Measurements from ENCODE around the gene CLEC20A. TPM values are rescaled to one million over a fixed set of nuclear protein-coding genes. Genes with fewer than 3 reads are reported as not detected.

CLEC20A gene
- total RNA-seq, 1 experiment from 2014 or later: not detected

- CTCF ChIA-PET: no interaction called here
- no peaks in the 10 kb centered on the region for H3K27me3 ChIP-seq (ENCODE audit: insufficient read depth, low read depth)
- POLR2A ChIA-PET (ENCODE audit: unreplicated experiment): no interaction called here
- no peaks in the 10 kb centered on the region for H4K20me1 ChIP-seq (ENCODE audit: insufficient read depth)
- DNase-seq: no peak
- no peak overlapping the region for H3K4me2 ChIP-seq
- H3K79me2 ChIP-seq (ENCODE audit: low read depth): no peaks in the 10 kb centered on the region
- no peak for TF ChIP-seq CTCF (conservative IDR thresholded peaks at IDR 0.05)
- H3K9me3 ChIP-seq (ENCODE audit: insufficient read depth, low read depth): no peaks in the 10 kb centered on the region
- H2AFZ ChIP-seq: no peak overlapping the region
- no peaks in the 10 kb centered on the region for H3F3A ChIP-seq (ENCODE audit: insufficient read depth, low read depth)
- no peak overlapping the region for H3K27ac ChIP-seq
- H3K9me2 ChIP-seq (ENCODE audit: insufficient read depth): no peaks in the 10 kb centered on the region; the same call in 1 of the 2 replicates
- BruUV-seq (replicated peaks): no TSS peak
- no peaks in the 10 kb centered on the region for H3K4me1 ChIP-seq (replicated peaks; ENCODE audit: insufficient read depth)
- intact Hi-C loops (cut with micrococcal nuclease; ENCODE audit: unreplicated experiment): no loop called here
- H3K36me3 ChIP-seq (ENCODE audit: low read depth): no peaks in the 10 kb centered on the region
- H3K4me3 ChIP-seq: no peak overlapping the region
These were observed 13.4 kb upstream of the CLEC20A start for GRCh38 chr1:178510155-178510554.

- no peak overlapping the region for H3K4me3 ChIP-seq
- CTCF ChIA-PET: no interaction called here
- H3K27ac ChIP-seq: no peak overlapping the region
- no peaks in the 10 kb centered on the region; the same call in 1 of the 2 replicates for H3K9me2 ChIP-seq (ENCODE audit: insufficient read depth)
- no peak for TF ChIP-seq EZH2 (IDR thresholded peaks at IDR 0.05; ENCODE audit: low read depth)
- no peak for TF ChIP-seq CTCF (conservative IDR thresholded peaks at IDR 0.05)
- H3F3A ChIP-seq (ENCODE audit: insufficient read depth, low read depth): no peaks in the 10 kb centered on the region
- H3K4me1 ChIP-seq (replicated peaks; ENCODE audit: insufficient read depth): no peaks in the 10 kb centered on the region
- intact Hi-C loops (cut with micrococcal nuclease; ENCODE audit: unreplicated experiment): loop anchor here (10.0 kb wide), 1 partner anchor 565 kb away; no protein-coding TSS in a partner anchor
- H2AFZ ChIP-seq: no peak overlapping the region
- H3K4me2 ChIP-seq: no peak overlapping the region
- H4K20me1 ChIP-seq (ENCODE audit: insufficient read depth): no peaks in the 10 kb centered on the region
- BruUV-seq (replicated peaks): no TSS peak
- no peaks in the 10 kb centered on the region for H3K79me2 ChIP-seq (ENCODE audit: low read depth)
- no peak for DNase-seq
- POLR2A ChIA-PET (ENCODE audit: unreplicated experiment): no interaction called here
- H3K9me3 ChIP-seq (ENCODE audit: insufficient read depth, low read depth): no peaks in the 10 kb centered on the region
- no peaks in the 10 kb centered on the region for H3K36me3 ChIP-seq (ENCODE audit: low read depth)
- H3K27me3 ChIP-seq (ENCODE audit: insufficient read depth, low read depth): no peaks in the 10 kb centered on the region
These were observed 12.7 kb upstream of the CLEC20A start for GRCh38 chr1:178509414-178510007.

GRCh38 chr1:178506669-178507068 is 9.9 kb upstream of the CLEC20A start:
- H3K79me2 ChIP-seq (ENCODE audit: low read depth): no peaks in the 10 kb centered on the region
- BruUV-seq (replicated peaks): no TSS peak
- ChIA-PET CTCF (no interaction called here), POLR2A (ENCODE audit: unreplicated experiment) (no interaction called here)
- H3K27ac ChIP-seq: no peak overlapping the region
- H3K4me3 ChIP-seq: no peak overlapping the region
- H3K27me3 ChIP-seq (ENCODE audit: insufficient read depth, low read depth): no peaks in the 10 kb centered on the region
- H4K20me1 ChIP-seq (ENCODE audit: insufficient read depth): no peaks in the 10 kb centered on the region
- no peaks in the 10 kb centered on the region for H3K9me3 ChIP-seq (ENCODE audit: insufficient read depth, low read depth)
- no peak for DNase-seq
- H2AFZ ChIP-seq: no peak overlapping the region
- TF ChIP-seq EZH2 (IDR thresholded peaks at IDR 0.05; ENCODE audit: low read depth): no peak
- TF ChIP-seq CTCF (conservative IDR thresholded peaks at IDR 0.05): no peak
- no peak overlapping the region for H3K4me2 ChIP-seq
- no peaks in the 10 kb centered on the region for H3K36me3 ChIP-seq (ENCODE audit: low read depth)
- intact Hi-C loops (cut with micrococcal nuclease; ENCODE audit: unreplicated experiment): loop anchor here (10.0 kb wide), 1 partner anchor 562 kb away; no protein-coding TSS in a partner anchor
- no peaks in the 10 kb centered on the region for H3F3A ChIP-seq (ENCODE audit: insufficient read depth, low read depth)
- H3K4me1 ChIP-seq (replicated peaks; ENCODE audit: insufficient read depth): no peaks in the 10 kb centered on the region
- H3K9me2 ChIP-seq (ENCODE audit: insufficient read depth): no peaks in the 10 kb centered on the region; the same call in 1 of the 2 replicates
